Left ventricle myocardium inferior (tissue), 1 donor: ENCODE measurements around the gene RHPN2. TPM values are rescaled to one million over a fixed set of nuclear protein-coding genes. Genes with fewer than 3 reads are reported as not detected.
"Not testable (repeated sequence)": the region's sequence is repeated elsewhere in the genome, so short reads cannot be mapped to it uniquely, and the experiment has no call there.

Source experiments
- DNase-seq: peaks from one replicate; pipeline ENCODE4 v3.0.0-alpha.2; 2020
- H3K27ac ChIP-seq: fragments of 200-600 bp; replicated peaks from 2 replicates; pipeline ENCODE4 v1.8.0; 2021
- H3K27me3 ChIP-seq: fragments of 200-600 bp; 2 replicates; pipeline ENCODE4 v1.8.0; 2021; ENCODE audit warnings: low read depth
- H3K36me3 ChIP-seq: fragments of 200-600 bp; 2 replicates; pipeline ENCODE4 v1.8.0; 2021
- H3K4me1 ChIP-seq: fragments of 200-600 bp; 2 replicates; pipeline ENCODE4 v1.8.0; 2021
- H3K4me3 ChIP-seq: fragments of 200-600 bp; 2 replicates; pipeline ENCODE4 v1.8.0; 2021; ENCODE audit warnings: mild to moderate bottlenecking, moderate library complexity
- H3K9me3 ChIP-seq: fragments of 200-600 bp; replicated peaks from 2 replicates; pipeline ENCODE4 v1.8.0; 2021
- intact Hi-C: fragments of 100-400 bp; cut with micrococcal nuclease; formaldehyde crosslinking; loops from one replicate; pipeline ENCODE4 v1.11.0; 2022
- total RNA-seq: library from RNA; stranded (reverse); fragmentation: NEBNext Ultra II Directional; extraction: Animal tissue kit (Norgen Biotek cat#: 25700); gene quantifications from one replicate; pipeline ENCODE4 v1.2.1, GENCODE V29; 2021
- TF ChIP-seq, protein P1 (sequence below): fragments of 200-600 bp; IDR thresholded peaks from 2 replicates; pipeline ENCODE4 v1.8.0; 2021; ENCODE audit warnings: antibody characterized with exemption, mild to moderate bottlenecking, borderline replicate concordance
- donor health status: DM: no; HTN: yes; CAD: no; lungs with severe emphysema.

The RHPN2 gene
- total RNA-seq, 1 donor from 2014 or later = 1.0 TPM

DNA sequence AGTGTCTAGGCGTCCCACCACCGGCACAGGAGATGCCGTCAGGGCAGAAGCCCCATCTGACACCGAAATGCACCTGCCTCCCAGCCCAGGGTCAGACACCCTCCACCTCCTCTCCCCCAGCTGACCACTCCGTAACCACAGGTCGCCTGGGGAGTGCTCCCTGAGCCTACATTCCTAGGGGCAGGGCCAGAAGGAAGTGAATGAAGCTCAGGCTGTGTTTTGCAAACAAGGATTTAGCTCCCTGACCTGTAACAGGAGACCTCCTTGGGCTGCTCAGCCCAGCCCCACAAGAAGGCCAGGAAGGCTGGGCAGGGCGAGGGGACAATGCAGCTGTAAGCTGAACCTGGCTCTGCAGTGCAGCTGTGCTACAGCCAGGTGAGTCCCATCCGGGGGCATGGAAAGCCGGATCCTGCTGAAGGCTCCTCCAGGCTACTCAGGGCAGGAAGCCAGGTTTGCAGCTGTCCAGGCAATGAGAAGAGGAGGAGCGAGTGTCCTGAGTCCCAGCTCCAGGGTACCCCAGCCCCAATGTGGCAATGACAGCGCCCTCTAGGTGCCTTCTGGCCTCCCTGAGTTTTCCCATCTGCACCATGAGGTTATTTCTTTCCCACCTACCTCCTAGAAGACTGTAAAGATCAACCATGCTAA is 42.1 kb downstream of the RHPN2 start:
- Histone ChIP-seq H3K27me3 (peaks cover 4% of the 10 kb centered on the region), H3K9me3 (peaks cover 5% of the 10 kb centered on the region), H3K27ac (no peak overlapping the region), H3K36me3 (no peaks in the 10 kb centered on the region), H3K4me3 (no peak overlapping the region), H3K4me1 (no peaks in the 10 kb centered on the region)
- intact Hi-C loops = no loop called here
- no peak for DNase-seq
- TF ChIP-seq, protein P1, sequence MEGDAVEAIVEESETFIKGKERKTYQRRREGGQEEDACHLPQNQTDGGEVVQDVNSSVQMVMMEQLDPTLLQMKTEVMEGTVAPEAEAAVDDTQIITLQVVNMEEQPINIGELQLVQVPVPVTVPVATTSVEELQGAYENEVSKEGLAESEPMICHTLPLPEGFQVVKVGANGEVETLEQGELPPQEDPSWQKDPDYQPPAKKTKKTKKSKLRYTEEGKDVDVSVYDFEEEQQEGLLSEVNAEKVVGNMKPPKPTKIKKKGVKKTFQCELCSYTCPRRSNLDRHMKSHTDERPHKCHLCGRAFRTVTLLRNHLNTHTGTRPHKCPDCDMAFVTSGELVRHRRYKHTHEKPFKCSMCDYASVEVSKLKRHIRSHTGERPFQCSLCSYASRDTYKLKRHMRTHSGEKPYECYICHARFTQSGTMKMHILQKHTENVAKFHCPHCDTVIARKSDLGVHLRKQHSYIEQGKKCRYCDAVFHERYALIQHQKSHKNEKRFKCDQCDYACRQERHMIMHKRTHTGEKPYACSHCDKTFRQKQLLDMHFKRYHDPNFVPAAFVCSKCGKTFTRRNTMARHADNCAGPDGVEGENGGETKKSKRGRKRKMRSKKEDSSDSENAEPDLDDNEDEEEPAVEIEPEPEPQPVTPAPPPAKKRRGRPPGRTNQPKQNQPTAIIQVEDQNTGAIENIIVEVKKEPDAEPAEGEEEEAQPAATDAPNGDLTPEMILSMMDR = no peak

DNA sequence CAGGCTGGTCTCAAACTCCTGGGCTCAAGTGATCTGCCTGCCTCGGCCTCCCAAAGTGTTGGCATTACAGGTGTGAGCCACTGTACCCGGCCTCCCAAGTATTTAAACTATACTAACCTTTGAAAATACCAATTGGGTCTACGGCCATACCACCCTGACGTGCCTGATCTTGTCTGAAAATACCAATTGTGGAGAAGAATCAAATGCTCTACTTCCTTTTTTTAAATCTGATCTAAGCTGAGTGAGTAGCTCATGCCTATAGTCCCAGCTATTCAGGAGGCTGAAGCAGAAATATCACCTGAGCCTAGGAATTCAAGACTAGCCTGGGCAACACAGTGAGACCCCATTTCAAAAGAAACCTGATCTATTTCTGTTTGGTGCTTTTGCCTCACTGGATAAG is 53.8 kb downstream of the RHPN2 start:
- H3K27me3 ChIP-seq, H3K4me3 ChIP-seq, H3K9me3 ChIP-seq, H3K36me3 ChIP-seq, intact Hi-C loops, DNase-seq, H3K4me1 ChIP-seq, H3K27ac ChIP-seq: not testable (repeated sequence)

DNA sequence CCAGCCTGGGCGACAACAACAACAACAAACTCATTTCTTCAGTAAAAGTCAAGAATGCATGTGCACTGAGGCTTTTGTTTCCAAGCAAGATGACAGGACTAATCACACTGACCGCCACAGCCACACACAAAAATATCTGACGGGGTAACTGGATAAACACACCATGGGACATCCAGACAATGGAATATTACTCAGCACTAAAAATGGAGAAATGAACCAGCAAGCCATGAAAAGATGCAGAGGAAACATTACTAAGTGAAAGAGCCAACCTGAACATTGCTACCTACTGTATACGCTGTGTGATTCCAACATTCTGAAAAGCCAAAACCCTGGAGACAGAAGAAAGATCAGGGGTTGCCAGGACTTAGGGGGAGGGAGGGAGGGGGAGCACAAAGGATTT is 56.0 kb downstream of the RHPN2 start:
- intact Hi-C loops = no loop called here
- Histone ChIP-seq H3K4me3 (no peak overlapping the region), H3K36me3 (no peaks in the 10 kb centered on the region), H3K4me1 (no peaks in the 10 kb centered on the region), H3K9me3 (no peaks in the 10 kb centered on the region), H3K27ac (no peak overlapping the region), H3K27me3 (no peaks in the 10 kb centered on the region)
- no peak for DNase-seq
- TF ChIP-seq, protein P1 = no peak

DNA sequence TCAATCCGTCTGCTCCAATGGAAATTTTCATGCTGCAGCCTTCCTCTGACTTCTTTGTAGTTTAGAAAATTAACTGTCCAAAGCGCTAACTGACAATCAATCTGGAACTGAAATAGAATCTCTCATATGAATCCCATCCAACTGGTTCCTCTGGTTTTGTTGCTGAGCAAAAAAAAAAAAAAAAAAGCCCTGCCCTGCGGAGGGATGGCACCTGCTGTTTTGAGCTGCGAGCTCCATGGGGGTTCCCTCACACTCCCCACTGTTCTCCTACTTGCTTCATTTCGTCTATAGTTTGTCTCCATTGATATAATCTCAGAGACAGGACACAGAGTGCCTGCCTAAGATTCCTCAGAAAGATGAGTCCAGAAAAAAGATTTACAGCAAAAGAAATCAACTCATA is 59.2 kb downstream of the RHPN2 start:
- Histone ChIP-seq H3K36me3 (no peaks in the 10 kb centered on the region), H3K4me1 (no peaks in the 10 kb centered on the region), H3K27ac (no peak overlapping the region), H3K9me3 (no peaks in the 10 kb centered on the region), H3K27me3 (no peaks in the 10 kb centered on the region), H3K4me3 (no peak overlapping the region)
- no peak for DNase-seq
- intact Hi-C loops = no loop called here
- TF ChIP-seq, protein P1 = no peak

DNA sequence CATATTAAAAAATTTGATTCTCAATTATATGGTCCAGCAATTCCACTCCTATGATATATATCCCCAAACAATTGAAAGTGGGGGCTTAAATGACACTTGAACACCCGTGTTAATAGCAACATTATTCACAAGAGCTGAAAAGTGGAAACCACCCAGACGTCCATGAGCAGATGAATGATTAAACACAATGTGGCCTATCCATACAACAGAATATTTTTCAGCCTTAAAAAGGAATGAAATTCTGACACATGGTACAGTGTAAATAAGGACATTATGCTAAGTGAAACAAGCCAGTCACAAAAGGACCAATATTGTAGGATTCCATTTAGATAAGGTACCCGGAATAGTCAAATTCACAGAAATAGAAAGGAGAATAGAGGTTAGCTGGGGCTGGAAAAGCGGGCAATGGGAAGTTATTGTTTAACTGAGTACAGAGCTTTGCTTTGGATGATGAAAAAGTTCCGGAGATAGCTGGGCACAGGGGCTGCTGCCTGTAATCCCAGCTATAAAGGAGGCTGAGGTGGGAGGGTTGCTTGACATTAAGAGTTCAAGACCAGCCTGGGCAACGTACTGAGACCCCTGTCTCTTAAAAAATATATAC is 61.2 kb downstream of the RHPN2 start:
- H3K9me3 ChIP-seq, H3K27me3 ChIP-seq, H3K4me1 ChIP-seq, H3K27ac ChIP-seq, intact Hi-C loops, H3K36me3 ChIP-seq, DNase-seq, H3K4me3 ChIP-seq: not testable (repeated sequence)

DNA sequence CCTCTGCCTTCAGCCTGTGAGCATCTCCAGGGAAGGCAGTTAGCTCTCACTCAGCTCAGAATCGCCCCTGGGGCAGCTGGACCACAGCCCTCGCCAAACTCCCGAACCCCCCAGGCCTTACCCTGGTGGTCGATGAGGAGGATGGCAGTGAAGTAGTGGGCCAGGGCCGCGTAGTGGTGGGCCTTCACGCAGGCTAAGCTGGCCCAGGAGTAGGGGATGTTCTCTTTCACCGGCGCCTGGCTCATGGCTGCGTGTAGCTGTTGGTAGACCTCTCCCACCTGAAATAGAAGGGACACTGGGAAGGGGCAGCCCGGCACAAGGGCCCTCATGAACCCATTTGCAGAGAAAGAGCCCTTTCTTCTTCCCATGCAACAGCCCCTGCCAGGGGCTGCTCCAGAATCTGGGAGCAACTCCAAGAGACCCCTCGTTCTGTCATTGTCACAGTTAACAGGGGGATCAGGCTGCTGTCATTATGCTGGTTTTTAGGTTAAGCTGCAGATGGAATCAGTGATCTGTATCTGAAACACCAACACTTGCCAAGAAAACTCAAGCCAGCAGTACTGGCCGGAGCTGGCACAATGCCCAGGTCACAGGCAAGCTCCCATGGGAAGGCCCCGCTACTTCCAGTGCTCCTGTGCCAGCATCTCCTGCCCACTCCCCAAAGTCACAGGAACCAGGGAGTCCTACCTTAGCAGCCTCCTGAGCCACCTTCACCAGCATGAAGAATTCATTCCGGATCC is 62.4 kb downstream of the RHPN2 start:
- H3K36me3 ChIP-seq, H3K4me3 ChIP-seq, H3K27ac ChIP-seq, H3K4me1 ChIP-seq, H3K9me3 ChIP-seq, intact Hi-C loops, DNase-seq, H3K27me3 ChIP-seq: not testable (repeated sequence)

DNA sequence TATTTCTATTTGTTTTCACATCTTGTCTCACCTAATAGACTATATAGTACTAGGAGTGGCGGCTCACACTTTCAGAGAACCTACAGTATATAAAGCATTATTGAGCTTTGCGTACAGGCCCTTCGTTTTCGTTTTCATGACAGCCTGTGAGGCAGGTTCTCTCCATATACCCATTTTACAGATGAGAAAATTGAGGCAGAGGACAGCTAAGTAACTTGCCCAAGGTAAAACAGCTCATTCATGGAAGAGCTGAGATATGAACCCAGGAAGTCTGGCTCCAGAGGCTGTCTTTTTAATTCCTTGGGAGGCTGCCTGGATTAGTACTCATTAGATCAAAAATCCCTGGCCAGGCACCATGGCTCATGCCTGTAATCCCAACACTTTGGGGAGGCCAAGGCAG is 63.8 kb downstream of the RHPN2 start:
- Histone ChIP-seq H3K36me3 (peaks cover 4% of the 10 kb centered on the region), H3K4me1 (no peaks in the 10 kb centered on the region), H3K4me3 (no peak overlapping the region), H3K27me3 (no peaks in the 10 kb centered on the region), H3K27ac (no peak overlapping the region), H3K9me3 (no peaks in the 10 kb centered on the region)
- intact Hi-C loops = no loop called here
- TF ChIP-seq, protein P1 = no peak
- DNase-seq = no peak
